Activated CD8-positive, alpha-beta memory T cell treated with anti-CD3 and anti-CD28 coated beads for 1 hour (primary cell): Measurements from ENCODE around the gene TTC16.
"Not testable (repeated sequence)": the region's sequence is repeated elsewhere in the genome, so short reads cannot be mapped to it uniquely, and the experiment has no call there.

Source experiments
- DNase-seq, 2 donors: peaks; one replicate each; pipeline ENCODE4 v3.0.0-alpha.2; 2020; ENCODE audit warnings: low read depth in 1 of 2; ENCODE audit errors: extremely low read depth in 1 of 2

TTC16 gene

GRCh38 chr9:127780126-127780885 lies 64.4 kb downstream of the TTC16 start:
- no peak for DNase-seq

- DNase-seq, result not testable (repeated sequence)
These were observed 65.0 kb downstream of the TTC16 start for GRCh38 chr9:127780909-127781308.
